PC-9 (cell line): Measurements from ENCODE around the gene VEGFB. TPM values are rescaled to one million over a fixed set of nuclear protein-coding genes. Genes with fewer than 3 reads are reported as not detected.

ENCODE experiments used
- BruUV-seq: library from RNA; stranded (reverse); fragments of 400-500 nt; replicated peaks from 2 replicates; lab custom pipeline; 2021; lab: Mats Ljungman, UMichigan
- CTCF ChIA-PET: fragments of 300-600 bp; sonication (Branson Sonifier 250); formaldehyde crosslinking; loops from one replicate; lab custom pipeline; 2022; ENCODE audit warnings: antibody characterized with exemption; lab: Charles Lee
- POLR2A ChIA-PET: fragments of 300-600 bp; sonication (Branson Sonifier 250); formaldehyde crosslinking; loops from one replicate; lab custom pipeline; 2022; ENCODE audit warnings: antibody characterized with exemption; ENCODE audit not compliant: unreplicated experiment; lab: Charles Lee
- DNase-seq, 2 experiments: peaks; one replicate each; pipeline versions ENCODE4 v3.0.0 to v3.0.0-alpha.2; 2015 to 2022; ENCODE audit warnings: mixed read lengths in 1 of 2
- H2AFZ ChIP-seq: fragments of 200-600 bp; sonication (generic); 2 replicates; pipeline ENCODE4 v1.8.1; 2017; ENCODE audit warnings: antibody characterized with exemption
- H3F3A ChIP-seq: fragments of 200-600 bp; sonication (generic); 2 replicates; pipeline ENCODE4 v1.8.1; 2017; ENCODE audit warnings: antibody characterized with exemption, mild to moderate bottlenecking, low read depth; ENCODE audit not compliant: insufficient read depth
- H3K27ac ChIP-seq: fragments of 200-600 bp; sonication (generic); 2 replicates; pipeline ENCODE4 v1.6.1; 2016; ENCODE audit warnings: mixed run types
- H3K27me3 ChIP-seq: fragments of 200-600 bp; sonication (generic); 2 replicates; pipeline ENCODE4 v1.6.1; 2016; ENCODE audit warnings: low read depth, mixed run types; ENCODE audit not compliant: insufficient read depth
- H3K36me3 ChIP-seq: fragments of 200-600 bp; sonication (generic); 2 replicates; pipeline ENCODE4 v1.6.1; 2016; ENCODE audit warnings: low read depth, mixed run types
- H3K4me1 ChIP-seq: fragments of 200-600 bp; sonication (generic); replicated peaks from 2 replicates; pipeline ENCODE4 v1.6.1; 2016; ENCODE audit warnings: mixed run types; ENCODE audit not compliant: insufficient read depth
- H3K4me2 ChIP-seq: fragments of 200-600 bp; sonication (generic); 2 replicates; pipeline ENCODE4 v1.6.1; 2017; ENCODE audit warnings: mixed run types
- H3K4me3 ChIP-seq: fragments of 200-600 bp; sonication (generic); 2 replicates; pipeline ENCODE4 v1.6.1; 2016; ENCODE audit warnings: mixed run types
- H3K79me2 ChIP-seq: fragments of 200-600 bp; sonication (generic); 2 replicates; pipeline ENCODE4 v1.6.1; 2017; ENCODE audit warnings: low read depth, mixed run types
- H3K9me2 ChIP-seq: fragments of 200-600 bp; sonication (generic); 2 replicates; pipeline ENCODE4 v1.8.1; 2017; ENCODE audit warnings: mild to moderate bottlenecking; ENCODE audit not compliant: insufficient read depth
- H3K9me3 ChIP-seq: fragments of 200-600 bp; sonication (generic); 2 replicates; pipeline ENCODE4 v1.8.1; 2016; ENCODE audit warnings: low read depth; ENCODE audit not compliant: insufficient read depth
- H4K20me1 ChIP-seq: fragments of 200-600 bp; sonication (generic); 2 replicates; pipeline ENCODE4 v1.8.1; 2017; ENCODE audit not compliant: insufficient read depth
- EZH2 ChIP-seq: fragments of 200-600 bp; sonication (generic); IDR thresholded peaks from 2 replicates; pipeline ENCODE4 v1.8.0; 2017; ENCODE audit warnings: antibody characterized with exemption, low read depth
- intact Hi-C: fragments of 100-400 bp; cut with micrococcal nuclease; formaldehyde crosslinking; loops from one replicate; pipeline ENCODE4 v1.10.0; 2022; ENCODE audit not compliant: unreplicated experiment
- total RNA-seq: library from RNA; stranded (reverse); gene quantifications from 2 replicates; pipeline ENCODE4 v1.2.3, GENCODE V29; 2021
- TF ChIP-seq, protein P1 (sequence below): fragments of 200-600 bp; sonication (generic); conservative IDR thresholded peaks from 2 replicates; pipeline ENCODE4 v1.6.1; 2017; ENCODE audit warnings: mixed run types, antibody characterized with exemption, mild to moderate bottlenecking, moderate library complexity

Gene VEGFB
- total RNA-seq, 1 experiment from 2014 or later, result 129 TPM

DNA sequence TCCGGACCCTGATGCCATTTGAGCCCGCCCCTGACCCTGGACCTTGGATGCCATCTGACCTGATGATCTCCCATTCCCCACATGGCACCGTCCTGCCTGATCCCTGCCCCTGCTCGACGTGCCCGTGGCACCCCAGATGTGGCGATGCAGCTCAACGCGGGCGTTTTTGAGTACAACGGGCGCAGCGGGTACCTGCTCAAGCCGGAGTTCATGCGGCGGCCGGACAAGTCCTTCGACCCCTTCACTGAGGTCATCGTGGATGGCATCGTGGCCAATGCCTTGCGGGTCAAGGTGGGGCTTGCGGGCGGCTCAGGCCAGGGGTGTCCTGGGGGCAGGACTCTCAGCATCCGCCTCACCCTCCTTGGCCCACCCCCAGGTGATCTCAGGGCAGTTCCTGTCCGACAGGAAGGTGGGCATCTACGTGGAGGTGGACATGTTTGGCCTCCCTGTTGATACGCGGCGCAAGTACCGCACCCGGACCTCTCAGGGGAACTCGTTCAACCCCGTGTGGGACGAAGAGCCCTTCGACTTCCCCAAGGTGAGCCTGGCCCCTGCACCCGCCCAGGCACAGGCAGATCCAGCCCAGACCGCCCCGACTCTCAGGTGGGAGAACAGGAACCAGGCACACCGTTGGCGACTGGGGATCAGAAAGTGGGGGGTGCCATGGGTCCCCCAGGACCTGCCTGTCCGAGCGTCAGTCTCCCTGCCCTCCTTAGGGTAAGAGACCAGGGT, 28.1 kb downstream of the VEGFB start:
- Histone ChIP-seq H3F3A (peaks cover 10% of the 10 kb centered on the region), H3K4me1 (no peaks in the 10 kb centered on the region), H3K79me2 (no peaks in the 10 kb centered on the region), H3K4me2 (no peak overlapping the region), H3K27ac (no peak overlapping the region), H3K4me3 (no peak overlapping the region), H4K20me1 (no peaks in the 10 kb centered on the region), H3K9me3 (no peaks in the 10 kb centered on the region), H3K36me3 (peaks cover 9% of the 10 kb centered on the region; the same call in 1 of the 2 replicates), H3K27me3 (no peaks in the 10 kb centered on the region), H2AFZ (no peak overlapping the region), H3K9me2 (no peaks in the 10 kb centered on the region)
- intact Hi-C loops, result no loop called here
- no TSS peak for BruUV-seq
- POLR2A ChIA-PET, result no interaction called here
- DNase-seq, result peak in 1 of 2 experiments; percentile 34
- CTCF ChIA-PET, result no interaction called here
- no peak for TF ChIP-seq EZH2
- TF ChIP-seq, protein P1, sequence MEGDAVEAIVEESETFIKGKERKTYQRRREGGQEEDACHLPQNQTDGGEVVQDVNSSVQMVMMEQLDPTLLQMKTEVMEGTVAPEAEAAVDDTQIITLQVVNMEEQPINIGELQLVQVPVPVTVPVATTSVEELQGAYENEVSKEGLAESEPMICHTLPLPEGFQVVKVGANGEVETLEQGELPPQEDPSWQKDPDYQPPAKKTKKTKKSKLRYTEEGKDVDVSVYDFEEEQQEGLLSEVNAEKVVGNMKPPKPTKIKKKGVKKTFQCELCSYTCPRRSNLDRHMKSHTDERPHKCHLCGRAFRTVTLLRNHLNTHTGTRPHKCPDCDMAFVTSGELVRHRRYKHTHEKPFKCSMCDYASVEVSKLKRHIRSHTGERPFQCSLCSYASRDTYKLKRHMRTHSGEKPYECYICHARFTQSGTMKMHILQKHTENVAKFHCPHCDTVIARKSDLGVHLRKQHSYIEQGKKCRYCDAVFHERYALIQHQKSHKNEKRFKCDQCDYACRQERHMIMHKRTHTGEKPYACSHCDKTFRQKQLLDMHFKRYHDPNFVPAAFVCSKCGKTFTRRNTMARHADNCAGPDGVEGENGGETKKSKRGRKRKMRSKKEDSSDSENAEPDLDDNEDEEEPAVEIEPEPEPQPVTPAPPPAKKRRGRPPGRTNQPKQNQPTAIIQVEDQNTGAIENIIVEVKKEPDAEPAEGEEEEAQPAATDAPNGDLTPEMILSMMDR, result no peak

DNA sequence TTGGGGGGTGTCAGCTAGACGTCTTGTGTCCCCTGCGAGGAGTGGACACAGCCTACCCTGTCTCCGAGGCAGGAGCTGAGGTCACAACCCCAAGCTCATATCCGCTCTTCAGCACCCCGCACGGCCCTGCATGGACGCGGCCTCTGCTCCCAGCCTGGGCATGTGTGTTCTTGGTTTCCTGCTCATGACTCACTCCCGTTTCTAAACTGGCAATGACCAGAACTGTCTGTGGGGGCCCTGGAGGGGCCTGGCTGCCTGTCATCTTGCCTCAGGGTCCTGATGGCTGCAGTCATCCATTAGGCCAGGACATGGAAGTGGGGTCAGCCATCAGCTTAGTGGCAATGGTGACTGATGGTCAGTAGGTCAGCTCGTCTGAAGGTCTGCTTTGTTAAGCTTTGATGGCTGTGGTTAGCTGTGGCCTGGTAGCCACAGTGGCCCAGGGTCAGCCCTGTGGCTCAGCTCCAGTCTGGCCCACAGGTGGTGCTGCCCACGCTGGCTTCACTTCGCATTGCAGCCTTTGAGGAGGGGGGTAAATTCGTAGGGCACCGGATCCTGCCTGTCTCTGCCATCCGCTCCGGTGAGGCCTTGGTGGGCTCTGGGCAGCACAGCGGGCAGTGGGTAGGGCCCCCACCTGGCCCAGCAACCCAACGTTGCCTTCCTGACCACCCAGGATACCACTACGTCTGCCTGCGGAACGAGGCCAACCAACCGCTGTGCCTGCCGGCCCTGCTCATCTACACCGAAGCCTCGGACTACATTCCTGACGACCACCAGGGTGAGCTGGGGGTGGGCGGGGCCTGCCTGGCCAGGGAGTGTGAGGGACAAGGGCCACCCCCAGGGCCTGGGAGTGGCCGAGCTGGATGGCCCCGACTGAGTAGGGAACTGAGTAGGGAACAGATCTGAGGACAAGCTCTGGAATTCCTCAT, 28.9 kb downstream of the VEGFB start:
- H3K79me2 ChIP-seq, result no peaks in the 10 kb centered on the region
- no peak overlapping the region for H2AFZ ChIP-seq
- ChIA-PET CTCF (no interaction called here), POLR2A (no interaction called here)
- no TSS peak for BruUV-seq
- peaks cover 8% of the 10 kb centered on the region for H3K4me1 ChIP-seq
- intact Hi-C loops, result no loop called here
- H3K9me3 ChIP-seq, result no peaks in the 10 kb centered on the region
- no peak overlapping the region for H3K27ac ChIP-seq
- TF ChIP-seq, protein P1, result no peak
- TF ChIP-seq EZH2, result no peak
- H3K36me3 ChIP-seq, result peaks cover 9% of the 10 kb centered on the region; the same call in 1 of the 2 replicates
- H3K9me2 ChIP-seq, result no peaks in the 10 kb centered on the region
- no peak overlapping the region for H3K4me3 ChIP-seq
- peaks cover 19% of the 10 kb centered on the region for H3F3A ChIP-seq
- no peaks in the 10 kb centered on the region for H4K20me1 ChIP-seq
- peak in 1 of 2 experiments; percentile 31 for DNase-seq
- H3K27me3 ChIP-seq, result no peaks in the 10 kb centered on the region
- H3K4me2 ChIP-seq, result no peak overlapping the region

- CTCF ChIA-PET, result interaction anchor here (0.6 kb wide), 1 partner anchor 919 kb away, joined by 8 read pairs; no protein-coding TSS in a partner anchor
- intact Hi-C loops, result no loop called here
- Histone ChIP-seq H3K9me2 (no peaks in the 10 kb centered on the region), H3K4me3 (no peak overlapping the region), H3K27me3 (no peaks in the 10 kb centered on the region), H3K4me1 (peaks cover 14% of the 10 kb centered on the region), H4K20me1 (no peaks in the 10 kb centered on the region), H3F3A (peaks cover 25% of the 10 kb centered on the region), H3K27ac (no peak overlapping the region), H3K4me2 (no peak overlapping the region), H2AFZ (no peak overlapping the region), H3K9me3 (no peaks in the 10 kb centered on the region), H3K36me3 (peaks cover 9% of the 10 kb centered on the region; the same call in 1 of the 2 replicates), H3K79me2 (no peaks in the 10 kb centered on the region)
- DNase-seq, result no peak
- BruUV-seq, result no TSS peak
- no peak for TF ChIP-seq EZH2
- TF ChIP-seq, protein P1, result no peak
- POLR2A ChIA-PET, result no interaction called here
These were observed 29.5 kb downstream of the VEGFB start for GRCh38 chr11:64263947-64264317.
